ENCODE results near the gene ADPRHL1. TPM values are rescaled to one million over a fixed set of nuclear protein-coding genes. Genes with fewer than 3 reads are reported as not detected.
"Not testable (repeated sequence)": the region's sequence is repeated elsewhere in the genome, so short reads cannot be mapped to it uniquely, and the experiment has no call there.

Gene ADPRHL1
- total RNA-seq, 1 donor from 2014 or later = 0.20 TPM

DNA sequence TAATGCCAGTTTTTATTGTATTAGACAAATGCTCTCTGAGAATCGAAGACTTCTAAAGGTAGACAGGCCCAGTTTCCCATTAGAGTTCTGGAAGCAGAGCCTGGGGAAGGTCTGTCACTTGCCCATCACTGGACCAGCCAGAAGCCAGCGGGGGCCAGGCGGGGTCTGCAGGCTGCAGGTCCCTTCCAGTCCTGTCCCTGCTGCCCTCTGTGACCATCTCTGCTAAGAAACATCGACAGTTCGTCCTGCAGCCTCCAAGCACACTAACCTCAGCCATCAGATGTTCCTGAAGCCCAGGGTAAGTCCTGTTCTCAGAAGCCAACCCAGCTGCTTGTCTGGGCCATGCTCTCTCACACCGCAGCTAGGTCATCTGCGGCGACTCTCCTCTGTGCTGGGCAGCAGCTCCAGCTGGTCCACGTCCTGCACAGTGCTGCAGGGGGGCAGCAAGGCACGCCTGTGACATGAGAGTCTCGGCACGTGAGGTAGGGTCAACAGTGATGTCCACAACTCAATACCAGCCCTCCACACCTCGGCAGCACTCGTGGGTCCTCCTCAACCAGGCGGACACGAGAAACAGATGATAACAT lies 2.9 kb upstream of the ADPRHL1 start:
- DNase-seq (ENCODE audit: low read depth in 2 of 2) = no peak

DNA sequence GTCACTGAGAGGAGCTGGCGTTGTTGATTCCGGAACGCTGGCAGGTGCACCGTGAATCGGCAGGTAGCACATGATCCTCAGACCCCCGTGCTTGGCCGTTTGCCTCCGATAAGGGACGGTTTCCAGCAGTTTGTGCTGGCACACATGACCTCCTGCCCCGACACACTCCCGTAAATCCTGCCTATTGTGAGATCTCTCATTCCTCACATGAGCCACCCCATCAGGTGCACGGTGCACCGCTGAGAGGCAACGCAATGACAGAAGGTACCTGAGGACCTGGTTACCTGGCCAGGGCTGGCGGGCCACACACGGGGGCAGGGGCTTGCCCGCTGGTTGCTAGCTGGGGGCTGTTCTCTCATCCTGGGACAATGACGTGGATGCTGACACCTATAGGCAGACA lies 2.1 kb upstream of the ADPRHL1 start:
- DNase-seq (ENCODE audit: low read depth in 2 of 2) = no peak

DNA sequence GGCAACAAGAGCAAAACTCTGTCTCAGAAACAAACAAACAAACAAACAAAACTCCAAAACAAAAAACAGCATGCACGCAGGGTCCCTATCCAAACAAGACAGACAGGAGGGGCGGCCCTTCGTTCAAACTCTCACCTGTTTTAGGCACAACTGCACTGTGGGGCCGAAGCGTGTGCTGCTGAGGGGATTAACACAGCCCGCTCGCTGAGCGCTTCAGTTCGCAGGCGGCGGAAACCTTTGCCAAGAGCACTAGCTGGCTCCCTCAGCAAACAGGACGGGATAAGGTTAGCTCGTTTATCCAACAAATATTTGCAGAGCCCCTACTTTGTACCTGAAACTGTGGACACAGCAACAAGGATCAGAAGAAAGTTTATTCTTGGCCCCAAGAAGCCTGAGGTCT lies 1.6 kb upstream of the ADPRHL1 start:
- no peak for DNase-seq (ENCODE audit: low read depth in 2 of 2)

DNA sequence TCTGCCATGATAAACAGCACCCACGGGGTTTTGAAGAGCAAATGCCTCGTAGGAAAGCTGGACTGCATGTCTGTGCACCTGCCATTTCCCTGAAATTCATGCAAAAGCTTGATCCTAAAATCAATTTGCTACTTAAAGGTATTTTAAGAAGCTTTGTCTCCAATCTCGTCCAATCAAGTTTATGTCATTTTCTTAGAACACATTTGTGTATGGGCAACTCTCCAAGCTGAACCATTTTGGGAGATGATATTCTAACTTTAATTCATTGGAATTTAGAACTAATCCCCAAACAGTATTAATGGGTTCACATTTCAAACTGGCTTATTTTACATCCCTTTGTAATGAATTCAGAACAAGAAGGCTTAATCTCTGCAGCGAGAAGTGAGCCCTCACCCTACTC lies 822 bp downstream of the ADPRHL1 start:
- DNase-seq (ENCODE audit: low read depth in 2 of 2) = no peak

DNA sequence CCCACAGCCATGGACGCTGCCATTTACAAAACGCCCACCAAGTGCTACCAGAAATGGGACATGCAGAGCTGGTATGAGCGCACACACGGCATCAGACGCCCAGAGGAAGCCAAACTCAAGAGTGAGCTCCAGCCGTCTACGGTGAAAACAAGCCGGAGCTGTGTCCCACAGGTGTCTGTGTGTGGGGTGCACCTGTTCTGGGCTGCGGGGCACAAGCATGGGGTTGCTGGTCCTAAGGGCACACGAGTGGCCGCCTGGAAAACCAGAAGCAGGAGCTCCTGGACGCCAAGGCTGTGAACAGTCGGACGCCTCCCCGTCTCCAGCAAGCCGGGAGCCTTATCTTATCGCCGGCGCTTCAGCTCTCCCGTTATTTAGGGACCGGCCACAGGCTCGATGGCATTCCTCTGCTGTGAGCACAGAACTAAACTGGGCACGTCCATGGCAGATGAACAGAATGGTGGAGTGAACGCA lies 1.3 kb downstream of the ADPRHL1 start:
- DNase-seq (ENCODE audit: low read depth in 2 of 2) = no peak

DNA sequence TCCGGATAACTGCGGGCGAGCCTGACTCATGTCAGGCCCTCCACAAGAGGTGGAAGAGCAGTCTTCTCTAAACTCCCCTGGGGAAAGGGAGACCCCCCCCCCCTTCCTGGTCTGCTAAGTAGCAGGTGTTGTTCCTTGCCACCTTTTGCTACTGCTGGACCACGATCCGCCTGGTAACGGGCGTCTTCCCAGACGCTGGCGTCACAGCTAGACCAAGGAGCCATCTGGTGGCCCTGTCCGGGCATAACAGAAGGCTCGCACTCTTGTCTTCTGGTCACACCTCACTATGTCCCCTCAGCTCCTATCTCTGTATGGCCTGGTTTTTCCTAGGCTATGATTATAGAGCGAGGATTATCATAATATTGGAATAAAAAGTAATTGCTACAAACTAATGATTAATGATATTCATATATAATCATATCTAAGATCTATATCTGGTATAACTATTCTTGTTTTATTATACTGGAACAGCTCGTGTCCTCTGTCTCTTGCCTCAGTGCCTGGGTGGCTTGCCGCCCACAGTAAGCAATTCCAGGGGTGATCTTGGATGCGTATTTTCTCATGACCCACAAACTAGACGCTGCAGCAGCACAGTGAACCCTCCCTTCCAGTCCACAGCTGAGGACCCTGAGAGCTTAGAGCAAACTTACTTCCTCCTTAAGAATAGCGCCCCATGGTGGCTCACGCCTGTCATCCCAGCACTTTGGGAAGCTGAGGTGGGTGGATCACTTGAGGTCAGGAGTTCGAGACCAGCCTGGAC lies 2.2 kb downstream of the ADPRHL1 start:
- peak in 1 of 2 donors; percentile 35 for DNase-seq (ENCODE audit: low read depth in 2 of 2)

DNA sequence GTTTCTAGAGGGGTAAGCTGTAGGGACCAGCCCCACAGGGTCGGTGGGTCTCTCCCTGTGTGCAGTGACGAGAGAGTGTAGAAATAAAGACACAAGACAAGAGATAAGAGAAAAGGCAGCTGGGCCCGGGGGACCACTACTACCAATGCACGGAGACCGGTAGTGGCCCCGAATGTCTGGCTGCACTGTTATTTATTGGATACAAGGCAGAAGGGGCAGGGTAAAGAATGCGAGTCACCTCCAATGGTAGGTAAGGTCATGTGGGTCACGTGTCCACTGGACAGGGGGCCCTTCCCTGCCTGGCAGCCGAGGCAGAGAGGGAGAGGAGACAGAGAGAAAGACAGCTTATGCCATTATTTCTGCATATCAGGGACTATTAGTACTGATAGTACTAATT lies 2.9 kb downstream of the ADPRHL1 start:
- not testable (repeated sequence) for DNase-seq (ENCODE audit: low read depth in 2 of 2)

DNA sequence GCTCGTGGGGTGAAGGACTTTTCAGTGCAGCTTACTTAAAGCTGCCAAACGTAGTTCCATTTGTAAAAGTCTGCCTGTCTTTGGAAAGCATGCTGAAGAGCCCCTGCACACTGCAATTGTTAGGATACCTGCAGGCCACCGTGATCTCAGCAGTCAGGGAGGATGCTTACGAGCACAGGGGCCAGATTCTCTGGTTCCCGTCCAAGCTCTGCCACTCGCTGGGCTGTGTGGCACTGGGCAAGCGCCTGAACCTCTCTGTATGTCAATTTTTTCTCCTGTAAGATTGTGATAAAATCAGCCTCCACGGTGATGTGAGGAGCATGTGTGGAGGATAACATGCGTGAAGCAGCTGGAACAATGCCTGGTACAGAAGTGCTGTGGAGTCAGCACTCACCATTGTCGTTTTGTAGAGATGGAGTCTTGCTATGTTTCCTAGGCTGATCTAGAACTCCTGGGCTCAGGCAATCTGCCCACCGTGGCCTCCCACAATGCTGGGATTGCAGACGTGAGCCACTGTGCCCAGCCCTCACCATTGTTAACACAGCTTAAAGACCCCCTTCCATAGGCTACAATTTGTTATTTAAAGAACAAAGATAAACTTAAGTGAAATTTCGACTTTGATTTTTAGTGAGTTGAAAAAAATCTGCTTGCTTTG lies 3.5 kb downstream of the ADPRHL1 start:
- no peak for DNase-seq (ENCODE audit: low read depth in 2 of 2)

DNA sequence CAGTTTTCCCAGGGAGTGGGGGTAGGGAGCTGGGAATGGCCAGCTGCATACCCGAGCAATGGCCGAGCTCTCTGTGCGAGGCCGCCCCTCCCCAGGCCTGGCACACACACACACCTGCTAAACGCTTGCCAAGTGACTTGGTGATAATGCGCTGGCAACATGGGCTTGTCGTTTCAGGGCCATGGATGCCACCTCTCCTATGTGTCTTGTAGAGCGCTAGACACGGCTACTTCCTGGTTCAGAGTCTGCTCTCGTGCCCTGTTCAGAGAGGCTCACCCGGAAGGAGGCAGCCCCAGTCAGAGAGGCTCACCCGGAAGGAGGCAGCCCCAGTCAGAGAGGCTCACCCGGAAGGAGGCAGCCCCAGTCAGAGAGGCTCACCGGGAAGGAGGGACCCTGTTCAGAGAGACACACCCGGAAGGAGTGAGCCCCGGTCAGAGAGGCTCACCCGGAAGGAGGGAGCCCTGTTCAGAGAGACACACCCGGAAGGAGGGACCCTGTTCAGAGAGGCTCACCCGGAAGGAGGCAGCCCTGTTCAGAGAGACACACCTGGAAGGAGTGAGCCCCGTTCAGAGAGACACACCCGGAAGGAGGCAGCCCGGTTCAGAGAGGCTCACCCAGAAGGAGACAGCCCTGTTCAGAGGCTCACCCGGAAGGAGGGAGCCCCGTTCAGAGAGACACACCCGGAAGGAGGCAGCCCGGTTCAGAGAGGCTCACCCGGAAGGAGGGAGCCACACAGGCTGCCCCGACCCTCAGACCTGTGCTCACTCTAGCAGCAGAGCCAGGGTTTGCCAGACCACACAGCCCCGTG lies 4.2 kb downstream of the ADPRHL1 start:
- DNase-seq (ENCODE audit: low read depth in 2 of 2) = peak; percentile 66 to 74

DNA sequence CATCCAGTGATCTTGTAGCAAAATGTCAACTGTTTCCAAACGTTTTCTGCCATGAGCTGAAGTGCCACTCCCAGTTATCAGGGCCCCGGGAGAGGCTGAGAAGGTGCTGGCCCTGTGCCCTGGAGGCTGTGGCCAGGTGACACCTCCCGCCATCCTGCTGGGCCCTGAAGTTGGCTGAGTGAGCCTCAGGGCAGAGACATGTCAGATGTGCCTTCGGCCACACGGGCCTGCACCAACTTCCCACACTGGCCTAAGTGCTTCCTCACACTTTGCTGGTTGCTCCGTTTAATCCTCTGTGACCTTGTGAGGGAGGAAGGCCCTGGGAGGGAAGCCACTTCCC lies 4.8 kb downstream of the ADPRHL1 start:
- DNase-seq (ENCODE audit: low read depth in 2 of 2) = no peak

DNA sequence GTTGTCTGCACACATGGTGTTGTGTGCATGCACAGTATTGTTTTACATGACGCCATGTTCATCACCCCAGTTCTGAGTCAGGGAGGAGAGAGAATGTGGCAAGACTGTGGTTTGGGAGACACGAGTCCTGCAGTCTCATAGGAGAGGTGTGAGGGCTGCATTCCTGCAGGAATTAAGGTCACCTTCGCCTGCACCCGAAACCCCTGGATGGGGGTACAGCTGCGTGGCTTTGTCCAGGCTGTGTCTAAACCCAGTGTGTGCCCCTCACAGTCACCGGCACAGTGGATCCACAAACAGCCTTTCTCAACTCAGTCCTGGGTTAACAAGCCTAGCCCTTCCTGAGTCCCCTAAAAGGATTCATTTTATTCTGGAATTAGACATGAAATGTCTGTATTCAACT lies 5.7 kb downstream of the ADPRHL1 start:
- DNase-seq (ENCODE audit: low read depth in 2 of 2) = no peak

DNA sequence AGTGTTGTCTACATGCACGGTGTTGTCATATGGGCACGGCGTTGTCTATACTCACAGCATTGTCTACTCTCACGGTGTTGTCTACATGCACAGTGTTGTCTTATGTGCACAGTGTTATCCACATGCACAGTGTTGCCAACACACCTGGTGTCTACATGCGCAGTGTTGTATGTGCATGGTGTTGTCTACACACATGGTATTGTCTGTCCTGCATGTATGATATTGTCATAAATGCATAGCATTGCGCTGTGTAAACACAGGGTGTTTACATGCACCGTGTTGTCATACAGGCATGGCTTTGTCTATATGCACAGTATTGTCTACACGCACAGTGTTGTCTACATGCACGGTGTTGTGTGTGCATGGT lies 6.8 kb downstream of the ADPRHL1 start:
- DNase-seq (ENCODE audit: low read depth in 2 of 2) = no peak

DNA sequence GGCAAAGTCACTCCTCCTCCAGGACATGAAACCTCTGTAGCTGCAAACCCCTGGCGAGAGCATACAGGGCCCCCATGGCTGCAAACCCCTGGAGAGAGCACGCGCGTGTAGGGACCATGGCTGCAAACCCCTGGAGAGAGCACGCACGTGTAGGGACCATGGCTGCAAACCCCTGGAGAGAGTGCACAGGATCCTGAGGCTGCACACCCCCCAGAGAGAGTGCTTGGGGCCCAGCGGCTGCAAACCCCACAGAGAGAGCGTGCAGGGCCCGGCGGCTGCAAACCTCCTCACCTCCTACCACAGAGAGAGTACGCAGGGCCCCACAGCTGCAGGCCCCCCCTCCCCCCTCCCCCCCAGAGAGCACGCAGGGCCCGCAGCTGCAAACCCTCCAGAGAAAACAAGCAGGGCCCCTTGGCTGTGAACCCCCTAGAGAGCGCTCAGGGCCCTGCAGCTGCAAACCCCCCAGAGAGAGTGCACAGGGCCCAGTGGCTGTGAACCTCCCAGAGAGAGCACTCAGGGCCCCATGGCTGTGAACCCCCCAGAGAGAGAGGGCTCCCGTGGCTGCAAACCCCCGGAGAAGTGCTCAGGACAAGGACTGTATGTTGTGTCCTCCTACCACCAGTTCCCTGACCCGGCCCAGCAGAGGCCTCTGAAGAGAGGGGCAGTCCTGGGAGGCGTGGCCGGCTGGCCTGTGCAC lies 7.3 kb downstream of the ADPRHL1 start:
- DNase-seq (ENCODE audit: low read depth in 2 of 2) = no peak

DNA sequence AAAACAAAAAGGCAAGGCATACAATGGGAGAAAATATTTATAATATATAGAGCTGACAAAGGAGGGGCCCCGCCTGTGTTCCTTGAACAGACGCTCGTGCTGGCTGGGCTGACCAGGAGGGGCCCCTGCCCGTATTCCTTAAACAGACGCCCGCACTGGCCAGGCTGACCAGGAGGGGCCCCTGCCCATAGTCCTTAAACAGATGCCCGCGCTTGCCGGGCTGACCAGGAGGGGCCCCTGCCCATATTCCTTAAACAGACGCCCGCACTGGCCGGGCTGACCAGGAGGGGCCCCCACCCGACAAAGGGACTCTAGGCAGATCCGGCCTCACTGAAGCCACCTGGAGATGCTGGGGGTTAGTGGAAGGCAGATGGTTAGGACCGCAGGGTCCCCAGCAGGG lies 9.3 kb downstream of the ADPRHL1 start:
- DNase-seq (ENCODE audit: low read depth in 2 of 2) = no peak

DNA sequence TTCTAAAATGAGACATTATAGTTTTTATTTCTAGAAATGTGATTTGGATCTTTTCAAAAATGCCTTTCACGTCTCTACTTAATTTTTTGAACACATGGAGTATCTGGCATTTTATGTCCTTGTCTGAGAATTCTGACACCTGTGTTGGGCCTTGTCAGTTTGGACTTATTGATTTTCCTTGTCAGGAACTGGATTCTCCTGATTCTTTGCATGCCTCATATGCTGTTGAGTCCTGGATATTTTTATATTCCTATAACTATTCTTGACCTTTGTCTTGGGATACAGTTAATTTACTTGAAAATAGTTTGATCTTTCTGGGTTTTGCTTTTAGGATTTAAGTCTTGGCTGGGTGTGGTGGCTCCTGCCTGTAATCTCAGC lies 10.3 kb downstream of the ADPRHL1 start:
- DNase-seq (ENCODE audit: low read depth in 2 of 2) = no peak

DNA sequence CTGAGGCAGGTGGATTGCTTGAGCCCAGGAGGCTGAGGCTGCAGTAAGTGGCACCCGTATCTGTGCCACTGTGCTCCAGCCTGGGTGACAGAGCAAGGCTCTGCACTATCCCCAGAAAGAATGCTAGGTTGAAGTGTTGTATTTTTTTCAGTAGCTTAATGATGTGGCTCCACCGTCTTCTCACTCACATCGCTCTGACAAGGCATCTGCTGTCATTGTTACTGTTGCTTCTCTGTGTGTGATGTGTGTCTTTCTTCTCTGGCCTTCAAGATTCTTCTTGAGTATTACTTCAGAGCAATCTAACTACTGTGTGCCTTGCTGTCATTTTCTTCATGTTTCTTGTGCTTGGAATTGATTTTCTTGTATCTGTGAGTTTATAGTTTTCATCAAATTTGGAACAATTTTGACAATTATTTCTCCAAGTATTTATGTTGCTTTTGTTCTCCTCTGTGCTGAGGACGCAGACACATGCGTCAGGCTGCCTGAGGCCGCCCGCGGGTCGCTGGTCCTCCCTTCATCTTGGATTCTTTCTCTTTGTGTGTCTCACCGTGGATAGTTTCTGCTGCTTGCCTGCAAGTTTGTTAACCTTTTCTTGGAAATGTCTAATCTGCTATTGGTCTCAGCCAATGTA lies 10.8 kb downstream of the ADPRHL1 start:
- no peak for DNase-seq (ENCODE audit: low read depth in 2 of 2)

DNA sequence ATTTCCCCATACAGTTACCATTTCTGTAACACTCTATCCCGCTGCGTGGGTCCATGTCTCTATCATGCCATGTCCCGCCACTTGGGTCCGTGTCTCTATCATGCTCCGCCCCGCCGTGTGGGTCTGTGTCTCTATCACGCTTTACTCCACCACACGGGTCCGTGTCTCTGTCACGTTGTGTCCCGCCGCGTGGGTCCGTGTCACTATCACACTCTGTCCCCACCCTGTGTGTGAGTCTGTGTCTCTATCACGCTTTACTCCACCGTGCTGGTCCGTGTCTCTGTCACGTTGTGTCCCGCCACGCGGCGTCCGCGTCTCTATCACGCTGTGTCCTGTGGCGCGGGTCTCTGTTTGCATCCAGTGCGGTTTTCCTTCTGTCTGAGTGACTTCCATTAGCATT lies 11.6 kb downstream of the ADPRHL1 start:
- DNase-seq (ENCODE audit: low read depth in 2 of 2) = no peak

DNA sequence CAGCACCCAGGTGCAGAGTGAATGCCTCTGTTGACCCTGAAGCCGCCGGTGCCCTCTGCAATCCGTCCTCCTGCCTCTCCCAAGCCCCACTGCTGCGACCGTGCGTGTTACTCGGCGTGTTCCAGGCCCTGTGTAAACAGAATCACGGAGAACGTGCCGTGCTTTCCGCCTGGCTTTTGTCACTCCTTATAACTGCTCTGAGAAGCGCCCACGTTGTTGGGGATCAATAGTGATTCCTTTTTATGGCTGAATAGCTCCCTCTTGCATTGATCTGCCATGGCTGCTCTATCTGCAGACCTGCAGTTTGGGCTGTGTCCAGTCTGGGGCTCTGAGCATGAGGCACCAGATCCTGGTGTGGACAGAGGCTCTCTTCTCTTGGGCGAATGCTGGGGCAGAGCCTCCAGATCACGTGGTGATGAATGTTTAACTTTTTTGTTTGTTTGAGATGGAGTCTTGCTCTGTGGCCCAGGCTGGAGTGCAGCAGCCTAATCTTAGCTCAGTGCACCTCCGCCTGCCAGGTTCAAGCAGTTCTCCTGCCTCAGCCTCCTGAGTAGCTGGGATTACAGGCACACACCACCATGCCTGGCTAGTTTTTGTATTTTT lies 15.8 kb downstream of the ADPRHL1 start:
- no peak for DNase-seq (ENCODE audit: low read depth in 2 of 2)

DNA sequence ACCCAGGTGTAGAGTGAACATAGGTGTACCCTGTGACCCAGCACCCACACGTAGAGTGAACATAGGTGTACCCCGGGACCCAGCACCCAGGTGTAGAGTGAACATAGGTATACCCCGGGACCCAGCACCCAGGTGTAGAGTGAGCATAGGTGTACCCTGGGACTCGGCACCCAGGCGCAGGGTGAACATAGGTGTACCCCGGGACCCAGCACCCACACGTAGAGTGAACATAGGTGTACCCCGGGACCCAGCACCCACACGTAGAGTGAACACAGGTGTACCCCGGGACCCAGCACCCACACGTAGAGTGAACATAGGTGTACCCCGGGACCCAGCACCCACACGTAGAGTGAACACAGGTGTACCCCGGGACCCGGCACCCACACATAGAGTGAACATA lies 16.4 kb downstream of the ADPRHL1 start:
- DNase-seq (ENCODE audit: low read depth in 2 of 2) = not testable (repeated sequence)

DNA sequence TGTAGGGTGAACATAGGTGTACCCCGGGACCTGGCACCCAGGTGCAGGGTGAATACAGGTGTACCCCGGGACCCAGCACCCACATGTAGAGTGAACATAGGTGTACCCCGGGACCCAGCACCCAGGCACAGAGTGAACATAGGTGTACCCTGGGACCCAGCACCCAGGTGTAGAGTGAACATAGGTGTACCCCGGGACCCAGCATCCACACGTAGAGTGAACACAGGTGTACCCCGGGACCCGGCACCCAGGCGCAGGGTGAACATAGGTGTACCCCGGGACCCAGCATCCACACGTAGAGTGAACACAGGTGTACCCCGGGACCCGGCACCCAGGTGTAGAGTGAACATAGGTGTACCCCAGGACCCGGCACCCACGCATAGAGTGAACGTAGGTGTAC lies 17.4 kb downstream of the ADPRHL1 start:
- DNase-seq (ENCODE audit: low read depth in 2 of 2) = not testable (repeated sequence)
